Neural progenitor cell (in vitro differentiated cells): ENCODE results near the gene PTGR2. TPM values are rescaled to one million over a fixed set of nuclear protein-coding genes. Genes with fewer than 3 reads are reported as not detected.

ENCODE experiments used
- DNase-seq: peaks from one replicate; pipeline ENCODE4 v3.0.0-alpha.2; 2016; ENCODE audit warnings: low spot score
- H2AFZ ChIP-seq: fragments of 200-600 bp; sonication (generic); replicated peaks from 2 replicates; pipeline ENCODE4 v1.6.1; 2016; ENCODE audit warnings: antibody characterized with exemption
- H3F3A ChIP-seq: fragments of 200-600 bp; sonication (generic); 2 replicates; pipeline ENCODE4 v1.6.1; 2016; ENCODE audit warnings: antibody characterized with exemption, low read depth
- H3K27ac ChIP-seq: fragments of 200-600 bp; sonication (generic); 2 replicates; pipeline ENCODE4 v1.5.1; 2016; ENCODE audit warnings: mild to moderate bottlenecking
- H3K27me3 ChIP-seq: fragments of 200-600 bp; sonication (generic); 2 replicates; pipeline ENCODE4 v1.6.1; 2016; ENCODE audit warnings: mild to moderate bottlenecking, moderate library complexity
- H3K36me3 ChIP-seq: fragments of 200-600 bp; sonication (generic); 2 replicates; pipeline ENCODE4 v1.5.1; 2016
- H3K4me1 ChIP-seq: fragments of 200-600 bp; sonication (generic); 2 replicates; pipeline ENCODE4 v1.6.1; 2016; ENCODE audit warnings: mixed run types
- H3K4me2 ChIP-seq: fragments of 200-600 bp; sonication (generic); 2 replicates; pipeline ENCODE4 v1.6.1; 2016
- H3K4me3 ChIP-seq: fragments of 200-600 bp; sonication (generic); 2 replicates; pipeline ENCODE4 v1.5.1; 2016
- H3K79me2 ChIP-seq: fragments of 200-600 bp; sonication (generic); 2 replicates; pipeline ENCODE4 v1.6.1; 2016; ENCODE audit warnings: low read depth
- H3K9ac ChIP-seq: fragments of 200-600 bp; sonication (generic); 2 replicates; pipeline ENCODE4 v1.6.1; 2016
- H3K9me3 ChIP-seq: fragments of 200-600 bp; sonication (generic); 2 replicates; pipeline ENCODE4 v1.5.1; 2016; ENCODE audit warnings: low read depth
- H4K20me1 ChIP-seq: fragments of 200-600 bp; sonication (generic); 2 replicates; pipeline ENCODE4 v1.6.1; 2016; ENCODE audit warnings: low read depth
- H3K27ac Mint-ChIP-seq: 3 replicates; pipeline ENCODE4 v1.8.0; 2021; ENCODE audit warnings: mixed read lengths
- H3K27me3 Mint-ChIP-seq: 2 replicates; pipeline ENCODE4 v1.8.0; 2022; ENCODE audit warnings: low read depth, mild to moderate bottlenecking, inconsistent platforms, moderate library complexity, mixed read lengths; ENCODE audit not compliant: insufficient read depth
- H3K36me3 Mint-ChIP-seq: 3 replicates; pipeline ENCODE4 v1.8.0; 2021; ENCODE audit warnings: mixed read lengths
- H3K4me1 Mint-ChIP-seq: 3 replicates; pipeline ENCODE4 v1.8.0; 2021; ENCODE audit warnings: mixed read lengths
- H3K4me3 Mint-ChIP-seq: 3 replicates; pipeline ENCODE4 v1.8.0; 2021; ENCODE audit warnings: mild to moderate bottlenecking, moderate library complexity, mixed read lengths
- H3K9me3 Mint-ChIP-seq: 3 replicates; pipeline ENCODE4 v1.8.0; 2020; ENCODE audit warnings: mixed read lengths
- EZH2 ChIP-seq: fragments of 200-600 bp; sonication (generic); IDR thresholded peaks from 2 replicates; pipeline ENCODE4 v1.6.1; 2017; ENCODE audit warnings: antibody characterized with exemption, mild to moderate bottlenecking, moderate library complexity
- EZH2phosphoT487 ChIP-seq: fragments of 200-600 bp; sonication (generic); IDR thresholded peaks from 2 replicates; pipeline ENCODE4 v1.6.1; 2017; ENCODE audit warnings: antibody characterized with exemption
- total RNA-seq: library from RNA; depleted of rRNA; stranded (reverse); fragments of >200 nt; gene quantifications from 2 replicates; pipeline ENCODE4 v1.2.3, GENCODE V29; 2015; ENCODE audit warnings: low replicate concordance
- TF ChIP-seq, protein P1 (sequence below): fragments of 200-600 bp; sonication (generic); IDR thresholded peaks from 2 replicates; pipeline ENCODE4 v1.5.1; 2017; ENCODE audit warnings: antibody characterized with exemption, mild to moderate bottlenecking

The PTGR2 gene
- total RNA-seq, 1 donor from 2014 or later, result 87.2 TPM

DNA sequence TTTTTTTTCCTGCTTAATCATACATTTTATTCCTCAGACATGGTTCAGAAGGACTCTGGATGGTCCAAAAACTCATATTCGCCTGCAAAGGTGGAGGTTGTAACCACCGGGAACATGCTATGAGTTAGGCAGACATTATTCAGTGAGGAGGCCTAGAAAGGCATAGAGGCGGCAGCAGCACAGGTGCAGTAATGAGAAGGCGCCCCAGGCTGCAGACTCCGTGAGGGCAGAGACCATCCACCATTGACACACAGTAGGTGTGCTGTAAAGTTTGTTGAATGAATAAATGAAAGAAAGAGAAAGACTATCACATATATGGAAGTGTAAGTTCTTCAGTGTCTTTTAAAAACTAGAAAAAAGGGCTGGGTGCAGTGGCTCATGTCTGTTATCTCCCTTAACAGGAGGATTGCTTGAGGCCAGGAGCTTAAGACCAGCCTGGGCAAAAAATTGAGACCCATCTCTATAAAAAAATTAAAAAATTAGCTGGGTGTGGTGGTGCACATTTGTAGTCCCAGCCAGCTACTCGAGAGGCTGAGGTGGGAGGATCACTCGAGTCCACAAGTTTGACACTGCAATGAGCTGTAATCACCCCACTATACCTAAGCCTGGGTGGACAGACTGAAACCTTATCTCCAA is 34.5 kb upstream of the PTGR2 start:
- Mint-ChIP-seq H3K9me3 (no peaks in the 10 kb centered on the region), H3K4me3 (no peak overlapping the region), H3K27me3 (peaks cover 4% of the 10 kb centered on the region), H3K27ac (no peak overlapping the region), H3K4me1 (no peaks in the 10 kb centered on the region), H3K36me3 (no peaks in the 10 kb centered on the region)
- no peak overlapping the region for H3K9ac ChIP-seq
- H3K27ac ChIP-seq, result no peak overlapping the region
- no peaks in the 10 kb centered on the region for H3K36me3 ChIP-seq
- TF ChIP-seq EZH2 (no peak), EZH2phosphoT487 (no peak)
- TF ChIP-seq, protein P1, sequence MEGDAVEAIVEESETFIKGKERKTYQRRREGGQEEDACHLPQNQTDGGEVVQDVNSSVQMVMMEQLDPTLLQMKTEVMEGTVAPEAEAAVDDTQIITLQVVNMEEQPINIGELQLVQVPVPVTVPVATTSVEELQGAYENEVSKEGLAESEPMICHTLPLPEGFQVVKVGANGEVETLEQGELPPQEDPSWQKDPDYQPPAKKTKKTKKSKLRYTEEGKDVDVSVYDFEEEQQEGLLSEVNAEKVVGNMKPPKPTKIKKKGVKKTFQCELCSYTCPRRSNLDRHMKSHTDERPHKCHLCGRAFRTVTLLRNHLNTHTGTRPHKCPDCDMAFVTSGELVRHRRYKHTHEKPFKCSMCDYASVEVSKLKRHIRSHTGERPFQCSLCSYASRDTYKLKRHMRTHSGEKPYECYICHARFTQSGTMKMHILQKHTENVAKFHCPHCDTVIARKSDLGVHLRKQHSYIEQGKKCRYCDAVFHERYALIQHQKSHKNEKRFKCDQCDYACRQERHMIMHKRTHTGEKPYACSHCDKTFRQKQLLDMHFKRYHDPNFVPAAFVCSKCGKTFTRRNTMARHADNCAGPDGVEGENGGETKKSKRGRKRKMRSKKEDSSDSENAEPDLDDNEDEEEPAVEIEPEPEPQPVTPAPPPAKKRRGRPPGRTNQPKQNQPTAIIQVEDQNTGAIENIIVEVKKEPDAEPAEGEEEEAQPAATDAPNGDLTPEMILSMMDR, result no peak
- DNase-seq, result no peak
- H3F3A ChIP-seq, result no peaks in the 10 kb centered on the region
- H3K4me2 ChIP-seq, result no peak overlapping the region
- no peak overlapping the region for H2AFZ ChIP-seq
- no peaks in the 10 kb centered on the region for H4K20me1 ChIP-seq
- no peaks in the 10 kb centered on the region for H3K9me3 ChIP-seq
- H3K4me1 ChIP-seq, result no peaks in the 10 kb centered on the region
- no peaks in the 10 kb centered on the region for H3K27me3 ChIP-seq
- no peak overlapping the region for H3K4me3 ChIP-seq
- no peaks in the 10 kb centered on the region for H3K79me2 ChIP-seq

DNA sequence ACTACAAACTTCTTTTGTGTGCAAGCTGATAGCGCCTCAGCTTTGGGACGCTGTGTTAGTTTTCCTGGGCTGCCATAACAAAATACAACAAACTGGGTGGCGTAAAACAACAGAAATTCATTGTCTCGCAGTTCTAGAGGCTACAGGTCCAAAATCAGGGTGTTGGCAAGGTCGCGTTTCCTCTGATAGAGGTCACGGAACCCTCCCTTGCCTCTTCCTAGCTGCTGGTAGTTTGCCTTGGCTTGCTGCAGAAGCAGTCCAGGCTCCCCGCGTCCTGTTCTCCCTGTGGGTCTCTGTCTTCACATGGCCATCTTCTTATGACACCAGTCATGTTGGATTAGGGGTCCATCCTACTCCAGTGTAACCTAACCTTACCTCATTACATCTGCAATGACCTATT is 32.8 kb upstream of the PTGR2 start:
- Mint-ChIP-seq H3K4me3 (no peak overlapping the region), H3K4me1 (no peaks in the 10 kb centered on the region), H3K9me3 (no peaks in the 10 kb centered on the region), H3K27ac (no peak overlapping the region), H3K36me3 (no peaks in the 10 kb centered on the region), H3K27me3 (peaks cover 4% of the 10 kb centered on the region)
- no peak overlapping the region for H2AFZ ChIP-seq
- no peaks in the 10 kb centered on the region for H4K20me1 ChIP-seq
- H3K4me3 ChIP-seq, result no peak overlapping the region
- no peaks in the 10 kb centered on the region for H3F3A ChIP-seq
- H3K9me3 ChIP-seq, result no peaks in the 10 kb centered on the region
- DNase-seq, result no peak
- TF ChIP-seq, protein P1, result no peak
- no peak for TF ChIP-seq EZH2
- TF ChIP-seq EZH2phosphoT487, result no peak
- H3K4me1 ChIP-seq, result no peaks in the 10 kb centered on the region
- H3K79me2 ChIP-seq, result no peaks in the 10 kb centered on the region
- H3K27me3 ChIP-seq, result peaks cover 5% of the 10 kb centered on the region
- no peak overlapping the region for H3K27ac ChIP-seq
- no peaks in the 10 kb centered on the region for H3K36me3 ChIP-seq
- no peak overlapping the region for H3K9ac ChIP-seq
- H3K4me2 ChIP-seq, result no peak overlapping the region

DNA sequence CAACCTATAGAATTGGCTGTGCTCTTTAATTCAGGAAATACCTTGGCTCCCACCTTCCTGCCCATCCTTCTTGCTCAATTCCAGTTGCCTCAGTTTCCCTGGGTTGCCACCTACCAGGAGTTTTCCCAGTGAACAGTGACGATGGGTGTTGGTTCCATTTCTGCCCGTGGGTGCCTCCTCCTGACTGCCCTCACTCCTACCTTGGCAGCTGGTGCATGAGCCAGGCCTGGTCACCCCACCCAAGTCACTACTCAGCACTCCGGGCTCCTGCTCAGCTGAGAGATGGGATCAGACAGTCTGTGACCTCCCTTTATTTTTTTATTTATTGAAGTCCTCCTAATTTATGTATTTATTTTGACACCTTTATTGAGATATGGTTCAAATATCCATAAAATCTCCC is 31.0 kb upstream of the PTGR2 start:
- Histone ChIP-seq H3K27ac (no peak overlapping the region), H4K20me1 (no peaks in the 10 kb centered on the region), H3K36me3 (no peaks in the 10 kb centered on the region), H3K4me3 (no peak overlapping the region), H3K4me2 (no peak overlapping the region), H3F3A (no peaks in the 10 kb centered on the region), H3K9ac (no peak overlapping the region), H3K4me1 (no peaks in the 10 kb centered on the region), H3K79me2 (no peaks in the 10 kb centered on the region), H3K27me3 (peaks cover 5% of the 10 kb centered on the region), H3K9me3 (no peaks in the 10 kb centered on the region), H2AFZ (no peak overlapping the region)
- Mint-ChIP-seq H3K27ac (no peak overlapping the region), H3K9me3 (no peaks in the 10 kb centered on the region), H3K4me1 (peaks cover under 1% of the 10 kb centered on the region), H3K27me3 (peaks cover 4% of the 10 kb centered on the region), H3K36me3 (no peaks in the 10 kb centered on the region), H3K4me3 (no peak overlapping the region)
- TF ChIP-seq, protein P1, result no peak
- no peak for TF ChIP-seq EZH2
- TF ChIP-seq EZH2phosphoT487, result no peak
- DNase-seq, result no peak
